ENCODE measurements around the gene OR51A7.

- no peak for TF ChIP-seq POLR2A (IDR thresholded peaks at IDR 0.05; ENCODE audit: borderline replicate concordance, extremely low read depth, insufficient read depth, insufficient read length)
- TF ChIP-seq CTCF (IDR thresholded peaks at IDR 0.05 in 2 of 3, conservative IDR thresholded peaks at IDR 0.05 in 1 of 3; ENCODE audit: borderline replicate concordance in 1 of 3, insufficient read depth in 1 of 3, low read depth in 2 of 3, low read length in 2 of 3) = no peak
- TF ChIP-seq ZNF274 (IDR thresholded peaks at IDR 0.05; ENCODE audit: low read depth, low read length) = no peak
These were observed 13.3 kb upstream of the OR51A7 start for GRCh38 chr11:4890279-4890678.
